Common myeloid progenitor, CD34-positive (primary cell): ENCODE measurements around the gene SORL1.

Experiments used
- CTCF ChIA-PET: fragments of 350-600 bp; sonication (Branson Sonifier 250); formaldehyde crosslinking; loops from one replicate; lab custom pipeline; 2021; ENCODE audit warnings: antibody characterized with exemption; lab: Charles Lee
- POLR2A ChIA-PET: fragments of 350-600 bp; sonication (Branson Sonifier 250); formaldehyde crosslinking; loops from one replicate; lab custom pipeline; 2021; ENCODE audit warnings: antibody characterized with exemption; lab: Charles Lee
- DNase-seq, 3 donors: peaks; one replicate each; pipeline versions ENCODE4 v3.0.0 to v3.0.0-alpha.2; 2013
- H3K27ac ChIP-seq, 2 experiments: 1 replicate in 1 of 2; 2 replicates in 1 of 2; pipeline ENCODE4 v1.7.0; 2013; ENCODE audit warnings: inconsistent platforms in 2 of 2, low read length in 2 of 2, mild to moderate bottlenecking in 2 of 2, low read depth in 1 of 2, moderate library complexity in 1 of 2; ENCODE audit not compliant: severe bottlenecking in 2 of 2, insufficient read depth in 1 of 2, poor library complexity in 1 of 2
- H3K27me3 ChIP-seq, 5 experiments: replicated peaks in 2 of 5; 1 replicate in 3 of 5; 2 replicates in 2 of 5; pipeline versions ENCODE4 v1.6.1 to v1.7.0; 2013; ENCODE audit warnings: low read length in 4 of 5, mild to moderate bottlenecking in 2 of 5, moderate library complexity in 2 of 5, inconsistent platforms in 1 of 5; ENCODE audit not compliant: insufficient read depth in 5 of 5, control insufficient read depth in 4 of 5
- H3K36me3 ChIP-seq, 4 experiments: 1 replicate in 2 of 4; 2 replicates in 2 of 4; pipeline versions ENCODE4 v1.6.1 to v1.7.0; 2013; ENCODE audit warnings: low read length in 3 of 4, control low read depth in 1 of 4, mild to moderate bottlenecking in 1 of 4; ENCODE audit not compliant: control insufficient read depth in 4 of 4, insufficient read depth in 4 of 4
- H3K4me1 ChIP-seq, 4 experiments: 1 replicate in 3 of 4; 2 replicates in 1 of 4; pipeline versions ENCODE4 v1.6.1 to v1.7.1; 2013; ENCODE audit warnings: low read length in 3 of 4, mild to moderate bottlenecking in 3 of 4, control low read depth in 1 of 4, inconsistent platforms in 1 of 4, moderate library complexity in 1 of 4; ENCODE audit not compliant: control insufficient read depth in 4 of 4, insufficient read depth in 4 of 4; ENCODE audit errors: control extremely low read depth in 1 of 4
- H3K4me3 ChIP-seq, 7 experiments: 1 replicate in 4 of 7; 2 replicates in 3 of 7; pipeline versions ENCODE4 v1.5.1 to v1.7.0; 2013; ENCODE audit warnings: mild to moderate bottlenecking in 7 of 7, low read length in 6 of 7, moderate library complexity in 6 of 7, inconsistent platforms in 2 of 7, low read depth in 2 of 7, control low read depth in 1 of 7; ENCODE audit not compliant: insufficient read depth in 4 of 7, control insufficient read depth in 1 of 7; ENCODE audit errors: extremely low read depth in 1 of 7
- H3K9me3 ChIP-seq, 5 experiments: 1 replicate in 4 of 5; 2 replicates in 1 of 5; pipeline versions ENCODE4 v1.6.1 to v1.7.1; 2013; ENCODE audit warnings: low read length in 4 of 5, mild to moderate bottlenecking in 2 of 5, inconsistent platforms in 1 of 5, low read depth in 1 of 5, moderate library complexity in 1 of 5; ENCODE audit not compliant: control insufficient read depth in 4 of 5, insufficient read depth in 2 of 5; ENCODE audit errors: control extremely low read depth in 1 of 5
- WGBS: methylation state at CpG from one replicate; pipeline ENCODE4 v1.1.5; 2013; ENCODE audit not compliant: insufficient coverage; 5-methylcytosine and 5-hydroxymethylcytosine counted together

Gene SORL1

GRCh38 chr11:121517996-121518395 is 65.9 kb downstream of the SORL1 start:
- POLR2A ChIA-PET: no interaction called here
- Histone ChIP-seq H3K9me3 (no peaks in the 10 kb centered on the region), H3K36me3 (peaks cover 2 to 65% (median 38%) of the 10 kb centered on the region in 4 experiments), H3K4me1 (peaks cover 0 to 56% (median 25%) of the 10 kb centered on the region in 4 experiments), H3K27me3 (no peaks in the 10 kb centered on the region), H3K27ac (no peak overlapping the region), H3K4me3 (peak overlapping the region in 1 of 7 experiments; percentile 46)
- WGBS: 86% methylated on average over 1 of the region's 1 CpG
- no peak for DNase-seq
- CTCF ChIA-PET: interaction anchor here (2.6 kb wide), 1 partner anchor 9 kb away, joined by 11 read pairs; no protein-coding TSS in a partner anchor

DNA sequence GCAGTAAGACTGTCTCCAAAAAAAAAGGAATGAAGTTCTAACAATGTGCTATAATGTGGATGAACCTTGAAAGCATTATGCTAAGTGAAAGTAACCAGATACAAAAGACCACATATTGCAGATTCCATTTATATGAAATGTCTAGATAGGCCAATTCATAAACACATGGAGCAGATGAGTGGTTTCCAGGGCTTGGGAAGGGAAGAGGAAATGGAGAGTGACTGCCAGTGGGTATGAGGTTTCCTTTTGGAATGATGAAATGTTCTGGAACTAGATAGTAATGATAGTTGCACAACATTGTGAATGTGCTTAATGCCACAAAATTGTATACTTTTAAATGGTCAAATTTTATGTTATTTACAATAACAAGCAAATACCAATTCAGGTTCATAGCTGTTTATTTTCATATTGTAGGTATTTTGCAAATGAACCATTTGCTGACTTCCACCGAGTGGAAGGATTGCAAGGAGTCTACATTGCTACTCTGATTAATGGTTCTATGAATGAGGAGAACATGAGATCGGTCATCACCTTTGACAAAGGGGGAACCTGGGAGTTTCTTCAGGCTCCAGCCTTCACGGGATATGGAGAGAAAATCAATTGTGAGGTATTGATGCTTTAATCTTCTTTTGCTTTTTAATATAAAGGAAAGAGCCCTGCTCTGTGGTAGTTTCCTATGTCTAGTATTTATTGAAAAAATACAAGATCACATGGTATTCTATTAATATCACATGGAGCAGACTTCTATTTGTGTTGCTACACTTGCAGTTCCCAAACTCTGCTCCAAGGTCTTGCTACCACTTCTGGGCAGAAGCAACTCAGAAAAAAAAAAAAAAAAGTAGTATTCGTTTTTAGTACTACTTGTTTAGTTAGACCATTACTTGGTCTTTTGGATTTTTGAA is 68.4 kb downstream of the SORL1 start:
- Histone ChIP-seq H3K9me3 (peaks cover 0 to 3% (median 0%) of the 10 kb centered on the region in 5 experiments), H3K27ac (no peak overlapping the region), H3K4me3 (no peak overlapping the region), H3K27me3 (no peaks in the 10 kb centered on the region), H3K36me3 (peaks cover 2 to 57% (median 36%) of the 10 kb centered on the region in 4 experiments), H3K4me1 (peaks cover 4 to 47% (median 27%) of the 10 kb centered on the region in 4 experiments)
- 100% methylated on average over 3 of the region's 4 CpGs for WGBS
- ChIA-PET CTCF (interaction anchor here (2.6 kb wide), 1 partner anchor 11 kb away, joined by 11 read pairs; no protein-coding TSS in a partner anchor), POLR2A (no interaction called here)
- DNase-seq: no peak

DNA sequence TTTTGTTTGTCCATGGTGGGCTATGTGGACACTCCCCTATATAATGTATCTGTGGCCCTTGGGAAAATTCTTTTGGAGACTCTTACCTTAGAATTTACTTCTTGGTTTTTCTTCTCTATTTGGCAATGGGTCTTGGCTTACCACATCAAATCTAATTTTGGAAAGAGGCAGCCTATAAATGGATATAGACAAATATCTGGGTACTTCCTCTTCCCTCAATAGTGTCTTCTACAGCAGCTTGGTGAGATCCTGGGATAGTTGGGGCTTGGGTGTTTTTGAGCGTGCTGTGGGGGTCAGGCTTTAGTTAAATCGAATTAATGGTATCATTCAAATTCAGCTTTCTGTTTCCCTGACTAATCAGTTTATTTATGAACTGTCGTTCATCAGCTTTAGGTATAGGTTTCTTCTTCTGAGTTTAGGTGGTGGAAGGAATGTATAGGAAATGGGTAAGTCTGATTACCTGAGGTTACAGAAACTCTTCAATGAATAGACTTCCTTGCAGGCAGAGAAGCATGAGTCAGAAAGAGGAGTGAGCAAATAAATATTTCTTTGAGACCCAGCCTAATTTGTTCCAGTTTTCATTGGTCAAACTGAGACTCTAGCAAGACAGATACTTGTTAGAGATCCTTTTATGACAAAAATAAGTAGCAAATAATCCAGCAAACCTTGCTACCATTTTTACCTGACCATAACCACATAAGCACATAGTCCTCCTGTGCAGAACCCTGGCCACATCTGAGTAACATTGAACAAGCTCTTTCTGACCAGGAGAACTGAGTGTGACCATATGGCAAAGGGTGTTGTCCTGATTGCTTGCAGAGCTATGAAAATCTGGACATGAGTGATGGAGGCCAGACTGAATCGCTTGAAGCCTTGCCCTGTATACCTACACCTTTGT is 69.3 kb downstream of the SORL1 start:
- no peaks in the 10 kb centered on the region for H3K27me3 ChIP-seq
- no peak overlapping the region for H3K27ac ChIP-seq
- H3K4me3 ChIP-seq: no peak overlapping the region
- ChIA-PET POLR2A (no interaction called here), CTCF (interaction anchor here (1.8 kb wide), 1 partner anchor 71 kb away, joined by 4 read pairs; no protein-coding TSS in a partner anchor)
- H3K36me3 ChIP-seq: peaks cover 2 to 55% (median 39%) of the 10 kb centered on the region in 4 experiments
- WGBS: 100% methylated on average over 1 of the region's 4 CpGs
- H3K4me1 ChIP-seq: peaks cover 4 to 38% (median 27%) of the 10 kb centered on the region in 4 experiments
- DNase-seq: no peak
- peaks cover 0 to 6% (median 0%) of the 10 kb centered on the region in 5 experiments for H3K9me3 ChIP-seq

- Histone ChIP-seq H3K27me3 (no peaks in the 10 kb centered on the region), H3K36me3 (peaks cover 2 to 49% (median 39%) of the 10 kb centered on the region in 4 experiments), H3K9me3 (peaks cover 0 to 6% (median 0%) of the 10 kb centered on the region in 5 experiments), H3K27ac (no peak overlapping the region), H3K4me1 (peaks cover 4 to 37% (median 27%) of the 10 kb centered on the region in 4 experiments), H3K4me3 (no peak overlapping the region)
- POLR2A ChIA-PET: no interaction called here
- CTCF ChIA-PET: interaction anchor here (1.8 kb wide), 1 partner anchor 72 kb away, joined by 4 read pairs; no protein-coding TSS in a partner anchor
- WGBS: 100% methylated on average over 8 of the region's 11 CpGs
- no peak for DNase-seq
These were observed 70.2 kb downstream of the SORL1 start for GRCh38 chr11:121522043-121522941.

- Histone ChIP-seq H3K4me1 (peaks cover 4 to 29% (median 16%) of the 10 kb centered on the region in 4 experiments), H3K4me3 (peak overlapping the region in 2 of 7 experiments; percentile 1 to 3), H3K27ac (no peak overlapping the region), H3K9me3 (peaks cover 0 to 6% (median 0%) of the 10 kb centered on the region in 5 experiments), H3K36me3 (peaks cover 2 to 49% (median 36%) of the 10 kb centered on the region in 4 experiments), H3K27me3 (no peaks in the 10 kb centered on the region)
- CTCF ChIA-PET: interaction anchor here (1.5 to 1.6 kb wide), 2 partner anchors 9 to 15 kb away, joined by 3 to 7 read pairs; no protein-coding TSS in a partner anchor
- POLR2A ChIA-PET: interaction anchor here (0.6 to 1.5 kb wide), 2 partner anchors 41 to 110 kb away, joined by 3 to 6 read pairs; no protein-coding TSS in a partner anchor
- no peak for DNase-seq
- 69% methylated on average over 9 of the region's 13 CpGs for WGBS
These were observed 71.6 kb downstream of the SORL1 start for GRCh38 chr11:121523581-121524232.
